C1 segment of cervical spinal cord (tissue), 14 donors: ENCODE data around the gene GLA.

Experiments used
- DNase-seq, 14 donors: peaks; one replicate each; lab custom pipeline; 2025; lab: John Stamatoyannopoulos, UW

GLA gene

GRCh38 chrX:101397779-101398178 is 9.9 kb downstream of the GLA start:
- DNase-seq: no peak

- DNase-seq: no peak
Observed at GRCh38 chrX:101395789-101396188, 11.9 kb downstream of the GLA start.

GRCh38 chrX:101394372-101394771 is 13.4 kb downstream of the GLA start:
- DNase-seq: no peak

GRCh38 chrX:101393530-101394305 is 14.0 kb downstream of the GLA start:
- DNase-seq: no peak

- no peak for DNase-seq
Observed at GRCh38 chrX:101391831-101392230, 15.9 kb downstream of the GLA start.

- peak in 13 of 14 donors; percentile 2 to 72 (median 49) for DNase-seq
Observed at GRCh38 chrX:101390664-101391525, 16.8 kb downstream of the GLA start, which contains the start of gene RPL36A. Gene RPL36A (plus strand): TSS chrX:101391011. CDS start chrX:101391044, 33 bp downstream.

- no peak for DNase-seq
Observed at GRCh38 chrX:101388604-101389003, 19.1 kb downstream of the GLA start.

GRCh38 chrX:101386542-101386885 is 21.2 kb downstream of the GLA start:
- no peak for DNase-seq

GRCh38 chrX:101385795-101386541 is 21.8 kb downstream of the GLA start, which contains the start of gene BTK:
Gene BTK (minus strand): TSS chrX:101386191. CDS start chrX:101375284, 10,907 bp downstream.
- DNase-seq: peak in 3 of 14 donors; percentile 0 to 9 (median 1)

- DNase-seq: no peak
Observed at GRCh38 chrX:101385026-101385684, 22.6 kb downstream of the GLA start.

- no peak for DNase-seq
Observed at GRCh38 chrX:101383679-101384205, 24.0 kb downstream of the GLA start.

GRCh38 chrX:101377547-101377946 is 30.2 kb downstream of the GLA start:
- DNase-seq: no peak

- DNase-seq: no peak
Observed at GRCh38 chrX:101370888-101371504, 36.7 kb downstream of the GLA start.

GRCh38 chrX:101369687-101370086 is 38.0 kb downstream of the GLA start:
- no peak for DNase-seq

- DNase-seq: no peak
Observed at GRCh38 chrX:101368800-101369199, 38.9 kb downstream of the GLA start.

- DNase-seq: no peak
Observed at GRCh38 chrX:101365301-101365795, 42.4 kb downstream of the GLA start.

- DNase-seq: no peak
Observed at GRCh38 chrX:101362757-101363156, 45.0 kb downstream of the GLA start.

- no peak for DNase-seq
Observed at GRCh38 chrX:101362116-101362515, 45.6 kb downstream of the GLA start.

GRCh38 chrX:101360390-101360789 is 47.3 kb downstream of the GLA start:
- DNase-seq: no peak

GRCh38 chrX:101359966-101360365 is 47.8 kb downstream of the GLA start:
- DNase-seq: no peak
